Activated CD4-positive, alpha-beta memory T cell treated with anti-CD3 and anti-CD28 coated beads for 36 hours (primary cell): Measurements from ENCODE around the gene ITIH5. TPM values are rescaled to one million over a fixed set of nuclear protein-coding genes. Genes with fewer than 3 reads are reported as not detected.

Source experiments
- CTCF ChIA-PET: fragments of 350-600 bp; sonication (Branson Sonifier 250); formaldehyde crosslinking; loops from one replicate; lab custom pipeline; 2021; ENCODE audit warnings: antibody characterized with exemption, inconsistent platforms; lab: Charles Lee
- POLR2A ChIA-PET: fragments of 350-600 bp; sonication (Branson Sonifier 250); formaldehyde crosslinking; loops from one replicate; lab custom pipeline; 2021; ENCODE audit warnings: antibody characterized with exemption; lab: Charles Lee
- DNase-seq: peaks from one replicate; pipeline ENCODE4 v3.0.0-alpha.2; 2020
- H3K27ac Mint-ChIP-seq: one replicate; pipeline ENCODE4 v1.8.0; 2021; ENCODE audit warnings: mixed read lengths
- H3K27me3 Mint-ChIP-seq: one replicate; pipeline ENCODE4 v1.8.0; 2021; ENCODE audit warnings: mixed read lengths
- H3K36me3 Mint-ChIP-seq: one replicate; pipeline ENCODE4 v1.8.0; 2021; ENCODE audit warnings: mixed read lengths
- H3K4me1 Mint-ChIP-seq: one replicate; pipeline ENCODE4 v1.8.0; 2021; ENCODE audit warnings: low read depth, mixed read lengths
- H3K4me3 Mint-ChIP-seq: one replicate; pipeline ENCODE4 v1.8.0; 2021; ENCODE audit warnings: mild to moderate bottlenecking, mixed read lengths
- H3K9me3 Mint-ChIP-seq: one replicate; pipeline ENCODE4 v1.8.0; 2021; ENCODE audit warnings: mixed read lengths
- intact Hi-C: fragments of 100-400 bp; cut with micrococcal nuclease; formaldehyde crosslinking; loops from one replicate; pipeline ENCODE4 v1.15.1; 2023
- total RNA-seq, 2 experiments: library from RNA; stranded (reverse); gene quantifications; one replicate each; pipeline ENCODE4 v1.2.3, GENCODE V29; 2021

ITIH5 gene
- total RNA-seq, 2 experiments from 2014 or later, result not detected

DNA sequence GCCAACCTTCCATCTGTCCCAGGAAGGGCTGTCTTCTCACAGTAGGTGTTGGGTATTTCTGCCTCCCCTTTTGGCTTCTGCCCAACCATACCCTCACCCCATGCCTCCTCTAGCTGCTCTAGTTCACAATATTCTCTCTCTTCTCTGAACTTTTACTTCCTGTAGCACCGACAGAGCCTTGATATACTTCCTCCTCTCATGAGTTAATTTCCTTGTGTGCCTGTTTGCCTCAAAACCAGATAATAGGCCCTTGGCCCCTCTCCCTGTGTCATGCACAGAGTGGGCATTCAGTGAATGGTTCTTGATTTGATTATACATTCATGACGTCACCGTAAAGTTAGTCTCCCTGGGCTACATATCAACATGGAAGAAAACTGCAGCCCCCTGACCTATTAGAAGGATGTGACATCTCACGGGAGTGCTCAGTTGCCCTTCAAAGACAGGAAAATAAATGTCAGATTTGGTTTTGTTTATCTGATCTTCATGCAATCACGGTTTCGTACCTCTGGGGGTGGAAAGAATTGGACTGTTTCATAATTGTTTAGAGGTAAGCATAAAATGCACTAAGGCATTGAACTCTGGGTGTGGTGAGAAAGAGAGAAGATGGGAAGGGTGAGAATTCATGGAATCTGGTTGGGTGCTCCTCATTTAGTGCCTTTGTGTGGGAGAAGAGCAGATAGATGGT lies 127.7 kb downstream of the ITIH5 start:
- no peak for DNase-seq
- H3K27me3 Mint-ChIP-seq, result no peaks in the 10 kb centered on the region

GRCh38 chr10:7537126-7537525 lies 129.6 kb downstream of the ITIH5 start:
- no peaks in the 10 kb centered on the region for H3K27me3 Mint-ChIP-seq
- no peak overlapping the region for H3K4me3 Mint-ChIP-seq
- POLR2A ChIA-PET, result no interaction called here
- peaks cover 2% of the 10 kb centered on the region for H3K36me3 Mint-ChIP-seq
- no peak for DNase-seq
- peaks cover 14% of the 10 kb centered on the region for H3K9me3 Mint-ChIP-seq
- intact Hi-C loops, result no loop called here
- CTCF ChIA-PET, result interaction anchor here (1.4 to 1.9 kb wide), 2 partner anchors 12 to 150 kb away, joined by 4 to 6 read pairs; no protein-coding TSS in a partner anchor
- H3K27ac Mint-ChIP-seq, result no peak overlapping the region
- peaks cover 9% of the 10 kb centered on the region for H3K4me1 Mint-ChIP-seq

More for the DNA sequence above, 127.7 kb downstream of the ITIH5 start:
- Mint-ChIP-seq H3K9me3 (peaks cover 14% of the 10 kb centered on the region), H3K36me3 (peaks cover 2% of the 10 kb centered on the region), H3K27ac (no peak overlapping the region), H3K4me1 (peaks cover 9% of the 10 kb centered on the region), H3K4me3 (no peak overlapping the region)
- CTCF ChIA-PET, result interaction anchor here (1.9 kb wide), 1 partner anchor 14 kb away, joined by 6 read pairs; no protein-coding TSS in a partner anchor
- POLR2A ChIA-PET, result no interaction called here
- intact Hi-C loops, result no loop called here

GRCh38 chr10:7534480-7534852 lies 132.3 kb downstream of the ITIH5 start:
- H3K4me1 Mint-ChIP-seq, result peaks cover 7% of the 10 kb centered on the region
- H3K9me3 Mint-ChIP-seq, result peaks cover 14% of the 10 kb centered on the region
- peaks cover 2% of the 10 kb centered on the region for H3K36me3 Mint-ChIP-seq
- DNase-seq, result no peak
- H3K27ac Mint-ChIP-seq, result no peak overlapping the region
- H3K27me3 Mint-ChIP-seq, result peaks cover 7% of the 10 kb centered on the region
- intact Hi-C loops, result no loop called here
- CTCF ChIA-PET, result interaction anchor here (0.8 to 1.7 kb wide), 2 partner anchors 9 to 153 kb away, joined by 3 to 9 read pairs; no protein-coding TSS in a partner anchor
- POLR2A ChIA-PET, result interaction anchor here (0.6 kb wide), 1 partner anchor 1814 kb away, joined by 3 read pairs; no protein-coding TSS in a partner anchor
- no peak overlapping the region for H3K4me3 Mint-ChIP-seq

GRCh38 chr10:7533657-7534479 lies 132.9 kb downstream of the ITIH5 start:
- Mint-ChIP-seq H3K27ac (no peak overlapping the region), H3K9me3 (peaks cover 12% of the 10 kb centered on the region), H3K27me3 (peaks cover 7% of the 10 kb centered on the region), H3K36me3 (peaks cover 2% of the 10 kb centered on the region), H3K4me3 (no peak overlapping the region), H3K4me1 (peaks cover 1% of the 10 kb centered on the region)
- intact Hi-C loops, result no loop called here
- no peak for DNase-seq
- ChIA-PET CTCF (interaction anchor here (0.8 to 1.7 kb wide), 3 partner anchors 8 to 153 kb away, joined by 3 to 9 read pairs (median 3); no protein-coding TSS in a partner anchor), POLR2A (interaction anchor here (0.6 kb wide), 1 partner anchor 1814 kb away, joined by 3 read pairs; no protein-coding TSS in a partner anchor)

DNA sequence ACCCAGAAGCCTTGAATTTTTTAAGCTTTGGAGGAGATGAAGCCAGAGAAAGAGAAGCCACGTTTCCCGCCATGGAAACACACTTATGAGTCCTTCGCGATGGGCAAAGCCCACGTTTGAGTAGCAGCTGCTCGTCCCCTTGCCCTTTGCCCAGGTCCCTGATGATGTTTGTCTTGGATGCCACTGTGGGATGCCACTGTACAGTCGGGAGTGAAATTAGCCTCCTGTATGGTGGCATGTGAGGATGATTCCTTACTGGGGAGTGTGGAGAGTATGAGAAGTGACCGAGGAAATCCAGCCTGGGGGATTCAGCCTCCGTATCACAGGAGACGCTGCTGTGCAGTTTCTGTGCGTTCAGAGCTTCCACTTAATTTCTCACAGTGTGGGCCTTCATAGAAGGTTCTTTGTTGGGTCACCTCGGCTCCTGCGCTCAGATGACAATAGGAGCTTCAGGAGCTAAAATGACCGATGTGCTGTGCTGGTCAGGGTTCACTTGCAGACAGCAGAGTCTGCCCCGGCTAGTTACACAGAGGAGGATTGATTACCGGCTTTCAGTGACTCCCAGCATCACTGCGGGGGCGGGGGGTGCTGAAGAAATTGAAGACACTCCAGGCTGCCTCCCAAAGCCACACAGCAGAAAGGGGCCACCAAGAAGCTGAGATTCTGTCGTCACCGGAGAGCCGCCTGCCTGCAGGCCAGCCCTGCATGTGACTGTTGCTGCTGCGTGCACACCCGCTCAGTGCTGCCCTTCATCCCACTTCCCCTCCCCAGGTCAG lies 133.9 kb downstream of the ITIH5 start:
- no peak for DNase-seq
- Mint-ChIP-seq H3K9me3 (peaks cover 3% of the 10 kb centered on the region), H3K27me3 (peaks cover 7% of the 10 kb centered on the region), H3K4me3 (no peak overlapping the region), H3K27ac (no peak overlapping the region), H3K36me3 (no peaks in the 10 kb centered on the region), H3K4me1 (no peaks in the 10 kb centered on the region)
- intact Hi-C loops, result no loop called here
- ChIA-PET CTCF (interaction anchor here (1.5 kb wide), 1 partner anchor 9 kb away, joined by 3 read pairs; no protein-coding TSS in a partner anchor), POLR2A (no interaction called here)

DNA sequence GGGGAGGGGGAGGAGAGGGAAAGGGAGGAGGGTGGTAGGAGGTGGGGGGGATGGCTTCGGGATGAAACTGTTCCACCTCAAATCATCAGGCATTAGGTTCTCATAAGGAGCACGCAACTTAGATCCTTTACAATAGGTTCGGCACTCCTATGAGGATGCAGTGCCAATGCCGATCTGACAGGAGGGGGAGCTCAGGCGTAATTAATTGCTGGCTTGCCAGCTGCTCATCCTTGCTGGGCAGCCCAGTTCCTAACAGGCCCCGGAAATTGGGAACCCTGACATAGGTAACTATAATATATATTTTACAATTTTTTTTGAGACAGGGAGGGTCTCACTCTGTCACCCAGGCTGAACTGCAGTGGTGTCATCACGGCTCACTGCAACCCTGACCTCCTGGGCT lies 137.1 kb downstream of the ITIH5 start:
- Mint-ChIP-seq H3K4me1 (no peaks in the 10 kb centered on the region), H3K9me3 (no peaks in the 10 kb centered on the region), H3K36me3 (no peaks in the 10 kb centered on the region), H3K4me3 (no peak overlapping the region), H3K27me3 (peaks cover 7% of the 10 kb centered on the region), H3K27ac (no peak overlapping the region)
- POLR2A ChIA-PET, result no interaction called here
- CTCF ChIA-PET, result interaction anchor here (1.7 kb wide), 1 partner anchor 158 kb away, joined by 6 read pairs; no protein-coding TSS in a partner anchor
- intact Hi-C loops, result loop anchor here (5.0 to 10.0 kb wide), 4 partner anchors 95 to 1678 kb away; partner anchors contain the start of gene TAF3
- no peak for DNase-seq

- Mint-ChIP-seq H3K36me3 (no peaks in the 10 kb centered on the region), H3K27ac (no peak overlapping the region), H3K27me3 (peaks cover 7% of the 10 kb centered on the region), H3K4me3 (no peak overlapping the region), H3K9me3 (no peaks in the 10 kb centered on the region), H3K4me1 (no peaks in the 10 kb centered on the region)
- intact Hi-C loops, result loop anchor here (5.0 to 10.0 kb wide), 4 partner anchors 97 to 1680 kb away; partner anchors contain the start of gene TAF3
- ChIA-PET CTCF (interaction anchor here (0.5 to 1.2 kb wide), 2 partner anchors 45 to 160 kb away, joined by 3 read pairs; no protein-coding TSS in a partner anchor), POLR2A (no interaction called here)
- DNase-seq, result no peak
Observed at GRCh38 chr10:7527468-7527867, 139.3 kb downstream of the ITIH5 start.

DNA sequence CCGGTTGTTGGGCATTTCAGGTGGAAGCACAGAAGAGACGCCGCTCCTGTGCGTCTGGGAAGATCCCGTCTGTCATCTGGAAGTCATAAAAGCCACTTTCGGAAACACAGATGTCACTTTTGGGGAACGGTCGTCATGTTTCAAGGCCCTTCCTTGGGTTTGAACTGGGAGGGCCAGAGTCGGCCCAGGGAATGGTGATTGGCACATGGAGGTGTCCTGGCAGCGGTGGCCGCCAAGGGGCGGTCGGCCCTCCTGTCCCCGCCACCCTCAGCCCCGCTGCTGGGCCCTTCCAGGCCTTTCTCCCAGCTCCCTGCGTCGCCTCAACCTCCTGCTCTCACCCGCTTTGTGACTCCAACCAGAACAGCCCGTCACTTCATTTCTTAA lies 140.8 kb downstream of the ITIH5 start:
- intact Hi-C loops, result loop anchor here (5.0 to 10.0 kb wide), 4 partner anchors 99 to 1681 kb away; partner anchors contain the start of gene TAF3
- Mint-ChIP-seq H3K4me3 (no peak overlapping the region), H3K36me3 (no peaks in the 10 kb centered on the region), H3K9me3 (no peaks in the 10 kb centered on the region), H3K27ac (no peak overlapping the region), H3K27me3 (peaks cover 2% of the 10 kb centered on the region), H3K4me1 (no peaks in the 10 kb centered on the region)
- no peak for DNase-seq
- ChIA-PET POLR2A (no interaction called here), CTCF (interaction anchor here (0.6 to 4.0 kb wide), 46 partner anchors 8 to 1784 kb away, joined by 3 to 150 read pairs (median 4); partner anchors contain the start of genes ATP5F1C, KIN and TAF3)

GRCh38 chr10:7525314-7526016 lies 141.3 kb downstream of the ITIH5 start:
- Mint-ChIP-seq H3K27ac (peak overlapping the region; percentile 5), H3K27me3 (no peaks in the 10 kb centered on the region), H3K4me3 (no peak overlapping the region), H3K9me3 (no peaks in the 10 kb centered on the region), H3K4me1 (no peaks in the 10 kb centered on the region), H3K36me3 (no peaks in the 10 kb centered on the region)
- intact Hi-C loops, result loop anchor here (1.0 to 10.0 kb wide), 6 partner anchors 99 to 1777 kb away; partner anchors contain the start of gene TAF3
- POLR2A ChIA-PET, result interaction anchor here (0.7 kb wide), 1 partner anchor 162 kb away, joined by 3 read pairs; no protein-coding TSS in a partner anchor
- DNase-seq, result peak; percentile 63
- CTCF ChIA-PET, result interaction anchor here (0.6 to 4.0 kb wide), 46 partner anchors 9 to 1785 kb away, joined by 3 to 150 read pairs (median 4); partner anchors contain the start of genes ATP5F1C, KIN and TAF3

GRCh38 chr10:7523656-7524055 lies 143.1 kb downstream of the ITIH5 start:
- H3K36me3 Mint-ChIP-seq, result no peaks in the 10 kb centered on the region
- H3K4me3 Mint-ChIP-seq, result no peak overlapping the region
- H3K9me3 Mint-ChIP-seq, result no peaks in the 10 kb centered on the region
- H3K27me3 Mint-ChIP-seq, result no peaks in the 10 kb centered on the region
- H3K4me1 Mint-ChIP-seq, result no peaks in the 10 kb centered on the region
- no peak for DNase-seq
- intact Hi-C loops, result loop anchor here (10.0 kb wide), 1 partner anchor 101 kb away; no protein-coding TSS in a partner anchor
- no peak overlapping the region for H3K27ac Mint-ChIP-seq
- ChIA-PET POLR2A (no interaction called here), CTCF (interaction anchor here (0.9 to 4.0 kb wide), 6 partner anchors 10 to 1779 kb away, joined by 3 to 150 read pairs (median 3); no protein-coding TSS in a partner anchor)
